Activated CD4-positive, alpha-beta memory T cell treated with anti-CD3 and anti-CD28 coated beads for 36 hours (primary cell): ENCODE results near the gene MCRS1. TPM values are rescaled to one million over a fixed set of nuclear protein-coding genes. Genes with fewer than 3 reads are reported as not detected.
"Not testable (repeated sequence)": the region's sequence is repeated elsewhere in the genome, so short reads cannot be mapped to it uniquely, and the experiment has no call there.

Experiments used
- CTCF ChIA-PET: fragments of 350-600 bp; sonication (Branson Sonifier 250); formaldehyde crosslinking; loops from one replicate; lab custom pipeline; 2021; ENCODE audit warnings: antibody characterized with exemption, inconsistent platforms; lab: Charles Lee
- POLR2A ChIA-PET: fragments of 350-600 bp; sonication (Branson Sonifier 250); formaldehyde crosslinking; loops from one replicate; lab custom pipeline; 2021; ENCODE audit warnings: antibody characterized with exemption; lab: Charles Lee
- DNase-seq: peaks from one replicate; pipeline ENCODE4 v3.0.0-alpha.2; 2020
- H3K27ac Mint-ChIP-seq: one replicate; pipeline ENCODE4 v1.8.0; 2021; ENCODE audit warnings: mixed read lengths
- H3K27me3 Mint-ChIP-seq: one replicate; pipeline ENCODE4 v1.8.0; 2021; ENCODE audit warnings: mixed read lengths
- H3K36me3 Mint-ChIP-seq: one replicate; pipeline ENCODE4 v1.8.0; 2021; ENCODE audit warnings: mixed read lengths
- H3K4me1 Mint-ChIP-seq: one replicate; pipeline ENCODE4 v1.8.0; 2021; ENCODE audit warnings: low read depth, mixed read lengths
- H3K4me3 Mint-ChIP-seq: one replicate; pipeline ENCODE4 v1.8.0; 2021; ENCODE audit warnings: mild to moderate bottlenecking, mixed read lengths
- H3K9me3 Mint-ChIP-seq: one replicate; pipeline ENCODE4 v1.8.0; 2021; ENCODE audit warnings: mixed read lengths
- intact Hi-C: fragments of 100-400 bp; cut with micrococcal nuclease; formaldehyde crosslinking; loops from one replicate; pipeline ENCODE4 v1.15.1; 2023
- total RNA-seq, 2 experiments: library from RNA; stranded (reverse); gene quantifications; one replicate each; pipeline ENCODE4 v1.2.3, GENCODE V29; 2021

The MCRS1 gene
- total RNA-seq, 2 experiments from 2014 or later: 52.3 to 56.8 TPM

- no peak overlapping the region for H3K4me3 Mint-ChIP-seq
- POLR2A ChIA-PET: no interaction called here
- H3K9me3 Mint-ChIP-seq: no peaks in the 10 kb centered on the region
Measured at GRCh38 chr12:49518914-49519573, 48.9 kb downstream of the MCRS1 start.

GRCh38 chr12:49515266-49515665, 52.7 kb downstream of the MCRS1 start:
- intact Hi-C loops: loop anchor here (2.0 kb wide), 1 partner anchor 226 kb away; no protein-coding TSS in a partner anchor
- Mint-ChIP-seq H3K27ac (no peak overlapping the region), H3K27me3 (no peaks in the 10 kb centered on the region), H3K9me3 (no peaks in the 10 kb centered on the region), H3K4me1 (peaks cover 6% of the 10 kb centered on the region), H3K36me3 (no peaks in the 10 kb centered on the region), H3K4me3 (no peak overlapping the region)
- CTCF ChIA-PET: interaction anchor here (1.0 to 14.9 kb wide), 10 partner anchors 11 to 226 kb away, joined by 3 to 428 read pairs (median 14); partner anchors contain the start of genes DNAJC22 and SPATS2
- POLR2A ChIA-PET: no interaction called here
- no peak for DNase-seq

More at GRCh38 chr12:49518914-49519573, 48.9 kb downstream of the MCRS1 start:
- peaks cover 6% of the 10 kb centered on the region for H3K4me1 Mint-ChIP-seq
- H3K36me3 Mint-ChIP-seq: no peaks in the 10 kb centered on the region
- no peak for DNase-seq
- no peaks in the 10 kb centered on the region for H3K27me3 Mint-ChIP-seq
- CTCF ChIA-PET: interaction anchor here (0.7 to 14.9 kb wide), 6 partner anchors 9 to 177 kb away, joined by 3 to 428 read pairs (median 4); partner anchors contain the start of genes DNAJC22, PRPF40B and SPATS2
- intact Hi-C loops: no loop called here
- H3K27ac Mint-ChIP-seq: no peak overlapping the region

GRCh38 chr12:49512546-49512945, 55.4 kb downstream of the MCRS1 start:
- intact Hi-C loops: no loop called here
- POLR2A ChIA-PET: no interaction called here
- Mint-ChIP-seq H3K4me1 (no peaks in the 10 kb centered on the region), H3K9me3 (no peaks in the 10 kb centered on the region), H3K36me3 (no peaks in the 10 kb centered on the region), H3K27ac (no peak overlapping the region), H3K4me3 (no peak overlapping the region), H3K27me3 (no peaks in the 10 kb centered on the region)
- DNase-seq: no peak
- CTCF ChIA-PET: interaction anchor here (0.8 to 14.9 kb wide), 8 partner anchors 8 to 223 kb away, joined by 3 to 428 read pairs (median 16); partner anchors contain the start of genes DNAJC22, FAM186B and SPATS2

- H3K9me3 Mint-ChIP-seq: no peaks in the 10 kb centered on the region
- H3K4me1 Mint-ChIP-seq: no peaks in the 10 kb centered on the region
- no peaks in the 10 kb centered on the region for H3K27me3 Mint-ChIP-seq
- no peaks in the 10 kb centered on the region for H3K36me3 Mint-ChIP-seq
- intact Hi-C loops: no loop called here
- no peak overlapping the region for H3K4me3 Mint-ChIP-seq
- CTCF ChIA-PET: interaction anchor here (0.8 to 14.9 kb wide), 9 partner anchors 10 to 222 kb away, joined by 3 to 428 read pairs (median 3); partner anchors contain the start of genes DNAJC22 and SPATS2
- H3K27ac Mint-ChIP-seq: no peak overlapping the region
- DNase-seq: no peak
- POLR2A ChIA-PET: no interaction called here
Measured at GRCh38 chr12:49511410-49511809, 56.5 kb downstream of the MCRS1 start.

- H3K27ac Mint-ChIP-seq, POLR2A ChIA-PET, H3K36me3 Mint-ChIP-seq, DNase-seq, H3K4me1 Mint-ChIP-seq, H3K4me3 Mint-ChIP-seq, H3K9me3 Mint-ChIP-seq, H3K27me3 Mint-ChIP-seq, intact Hi-C loops: not testable (repeated sequence)
- CTCF ChIA-PET: interaction anchor here (0.6 to 14.9 kb wide), 6 partner anchors 9 to 508 kb away, joined by 3 to 428 read pairs (median 5); partner anchors contain the start of gene SPATS2
Measured at GRCh38 chr12:49509681-49510080, 58.3 kb downstream of the MCRS1 start.

Other genes starting within 250 kb of the MCRS1 start
- 10 to 100 TPM; 57.7 to 64.9 TPM for gene TROAP, start 244.9 kb downstream of the MCRS1 start, total RNA-seq
- gene C1QL4, start 231.0 kb downstream of the MCRS1 start, total RNA-seq: not detected
- under 1 TPM in 1 of 2 experiments, not detected in 1; 0.10 TPM for gene DNAJC22, start 221.3 kb downstream of the MCRS1 start, total RNA-seq
- gene SPATS2, start 200.7 kb downstream of the MCRS1 start, total RNA-seq: 10 to 100 TPM in 1 of 2 experiments, 1 to 10 TPM in 1; 9.7 to 12.9 TPM
- 1 to 10 TPM; 1.2 to 1.3 TPM for gene KCNH3, start 29.1 kb downstream of the MCRS1 start, total RNA-seq
- gene FAM186B, start 37.5 kb upstream of the MCRS1 start, total RNA-seq: not detected
- 1 to 10 TPM; 6.2 to 8.9 TPM for gene PRPF40B, start 55.4 kb upstream of the MCRS1 start, total RNA-seq
- gene FMNL3, start 139.3 kb upstream of the MCRS1 start, total RNA-seq: 10 to 100 TPM; 31.2 to 31.9 TPM
- 100 to 1,000 TPM; 481 to 486 TPM for gene TMBIM6, start 173.4 kb upstream of the MCRS1 start, total RNA-seq